A204.1 (cell line): Measurements from ENCODE around the gene CCDC33.

Source experiments
- FAIRE-seq: peaks from 2 replicates; lab custom pipeline; 2012; peaks lifted over from hg19 to GRCh38; lab: Jason Lieb, UNC

The CCDC33 gene

GRCh38 chr15:74365598-74366445 is 129.7 kb downstream of the CCDC33 start:
- FAIRE-seq = no peak

- FAIRE-seq = no peak
Observed at GRCh38 chr15:74367296-74367854, 131.2 kb downstream of the CCDC33 start, which contains the start of gene CYP11A1. TSS of gene CYP11A1 (minus strand) at chr15:74367646. CDS start at chr15:74367585, 61 bp downstream.

GRCh38 chr15:74368121-74368520 is 132.0 kb downstream of the CCDC33 start:
- FAIRE-seq = no peak

DNA sequence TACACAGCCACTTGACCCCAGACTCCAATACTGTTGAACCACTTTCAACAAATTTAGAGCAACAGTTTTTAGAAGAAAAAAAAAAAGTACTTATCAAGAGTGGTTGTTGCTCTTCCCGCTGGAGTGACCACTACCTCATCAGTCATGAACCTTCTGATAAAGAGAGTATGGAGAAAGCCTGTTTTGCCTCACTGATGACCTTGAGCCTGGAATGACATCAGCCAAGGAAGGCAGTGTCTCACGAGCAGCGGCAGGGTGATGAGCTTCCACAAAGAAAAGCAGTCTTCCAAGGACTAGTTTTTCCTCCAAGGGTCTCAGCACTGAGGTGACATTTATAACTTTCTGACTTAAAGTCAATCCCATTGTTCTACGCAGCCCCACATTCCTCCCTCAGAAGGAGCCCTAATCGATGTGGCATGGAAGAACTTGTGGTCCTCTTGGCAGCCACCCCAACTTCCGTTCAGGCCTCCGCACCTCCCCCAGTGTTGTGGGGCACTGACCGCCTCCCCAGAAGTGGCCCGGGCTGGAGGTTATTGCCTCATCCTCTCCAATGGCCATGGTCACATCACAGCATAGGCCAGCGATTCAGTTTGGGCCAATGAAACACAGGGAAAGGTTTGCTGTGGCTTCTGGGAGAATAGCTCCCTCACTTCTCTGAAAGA is 133.1 kb downstream of the CCDC33 start:
- FAIRE-seq = no peak

- FAIRE-seq = no peak
Observed at GRCh38 chr15:74369756-74370155, 133.6 kb downstream of the CCDC33 start.

DNA sequence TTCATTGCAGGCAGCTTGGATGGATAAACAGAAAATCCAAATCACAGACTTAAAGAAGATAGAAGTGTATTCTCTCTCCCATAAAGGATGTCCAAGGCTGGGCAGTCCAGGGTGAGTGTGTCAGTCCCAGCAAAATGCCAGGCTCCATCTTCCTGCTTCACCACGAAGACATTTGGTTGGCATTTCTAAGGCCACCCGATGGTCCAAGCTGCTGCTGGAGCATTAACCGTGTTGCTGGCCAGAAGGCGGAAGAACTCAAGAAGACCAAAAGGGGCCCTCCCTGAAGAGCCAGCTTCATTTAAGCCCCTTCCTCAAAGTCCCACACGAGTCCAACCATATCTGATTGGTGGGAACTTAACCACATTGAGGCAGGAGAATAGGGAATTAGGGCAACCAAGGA is 134.3 kb downstream of the CCDC33 start:
- no peak for FAIRE-seq

DNA sequence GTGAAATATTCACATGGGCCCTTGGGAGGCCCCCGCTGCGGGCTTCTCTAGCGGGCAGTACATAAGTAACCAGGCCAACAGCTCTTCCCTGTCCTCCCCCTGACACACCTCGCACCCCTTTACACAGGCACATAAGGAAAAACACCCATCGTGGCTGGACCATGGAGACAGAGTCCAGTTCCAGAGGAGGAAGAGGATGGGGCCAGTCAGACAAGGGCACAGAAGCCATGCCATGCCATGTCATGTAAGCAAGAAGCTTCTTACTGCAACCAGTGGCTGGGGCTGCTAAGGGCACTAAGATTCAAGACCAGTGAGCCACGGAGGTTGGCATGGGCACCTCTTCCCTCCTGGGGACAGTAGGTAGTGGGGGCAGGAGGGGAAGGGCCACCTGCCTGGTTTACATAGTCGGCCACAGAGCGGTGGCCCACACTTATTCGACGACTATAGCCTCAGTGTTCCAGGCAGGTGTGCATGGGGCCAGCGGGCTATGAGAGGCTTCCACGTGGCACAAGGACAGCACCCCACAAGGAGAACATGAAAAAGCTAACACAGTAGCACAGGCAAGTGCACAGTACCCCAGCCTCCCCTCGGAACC is 137.0 kb downstream of the CCDC33 start:
- no peak for FAIRE-seq

GRCh38 chr15:74373731-74374647 is 137.9 kb downstream of the CCDC33 start:
- no peak for FAIRE-seq

DNA sequence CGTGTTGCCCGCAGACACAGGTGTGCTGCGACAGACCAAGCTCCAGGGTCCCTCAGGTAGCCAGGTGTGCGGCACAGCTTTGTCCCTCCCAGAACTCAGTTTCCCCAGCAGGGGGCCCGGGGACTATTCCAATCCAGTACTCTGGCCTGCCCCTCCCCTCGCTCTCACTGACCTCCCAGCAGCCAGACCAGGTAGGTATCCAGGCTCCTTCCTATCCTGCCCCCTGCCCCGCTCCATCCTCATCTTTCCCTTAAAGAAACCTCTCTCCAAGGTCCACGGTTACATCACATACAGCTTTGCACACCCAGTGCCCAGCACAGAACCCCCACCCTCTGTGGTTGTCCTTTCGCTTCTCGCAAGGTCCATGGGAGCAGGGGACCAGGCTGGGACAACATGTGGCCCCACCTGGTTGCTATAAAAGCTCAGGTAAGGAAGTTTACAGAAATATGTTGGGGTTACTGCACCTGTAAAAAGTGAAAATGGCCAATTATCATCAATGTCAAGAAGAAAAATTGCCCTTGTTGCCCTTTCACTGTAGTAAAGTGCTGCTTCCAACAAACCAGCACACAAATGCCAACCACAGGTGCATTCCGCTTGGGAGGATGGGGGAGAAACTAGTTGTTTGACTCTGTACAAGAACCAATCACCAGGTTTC is 138.6 kb downstream of the CCDC33 start:
- no peak for FAIRE-seq

DNA sequence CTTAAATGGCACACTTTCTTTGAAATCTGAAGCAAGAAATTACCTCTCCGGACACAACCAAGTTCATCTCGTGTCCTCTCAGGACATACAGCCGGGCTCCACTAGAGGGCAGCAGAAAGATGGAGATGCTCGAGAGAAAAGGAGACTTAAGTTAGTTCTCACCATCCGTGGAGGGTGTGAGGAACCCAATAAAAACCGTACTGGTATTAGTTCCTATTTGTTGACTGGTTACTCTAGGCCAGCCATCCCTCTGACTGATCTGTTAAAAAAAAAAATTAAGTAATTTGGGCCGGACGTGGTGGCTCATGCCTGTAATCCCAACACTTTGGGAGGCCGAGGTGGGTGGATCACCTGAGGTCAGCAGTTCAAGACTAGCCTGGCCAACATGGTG is 139.2 kb downstream of the CCDC33 start:
- FAIRE-seq = peak; percentile 47

GRCh38 chr15:74376226-74376625 is 140.1 kb downstream of the CCDC33 start:
- no peak for FAIRE-seq

GRCh38 chr15:74376825-74377581 is 140.9 kb downstream of the CCDC33 start:
- FAIRE-seq = no peak

DNA sequence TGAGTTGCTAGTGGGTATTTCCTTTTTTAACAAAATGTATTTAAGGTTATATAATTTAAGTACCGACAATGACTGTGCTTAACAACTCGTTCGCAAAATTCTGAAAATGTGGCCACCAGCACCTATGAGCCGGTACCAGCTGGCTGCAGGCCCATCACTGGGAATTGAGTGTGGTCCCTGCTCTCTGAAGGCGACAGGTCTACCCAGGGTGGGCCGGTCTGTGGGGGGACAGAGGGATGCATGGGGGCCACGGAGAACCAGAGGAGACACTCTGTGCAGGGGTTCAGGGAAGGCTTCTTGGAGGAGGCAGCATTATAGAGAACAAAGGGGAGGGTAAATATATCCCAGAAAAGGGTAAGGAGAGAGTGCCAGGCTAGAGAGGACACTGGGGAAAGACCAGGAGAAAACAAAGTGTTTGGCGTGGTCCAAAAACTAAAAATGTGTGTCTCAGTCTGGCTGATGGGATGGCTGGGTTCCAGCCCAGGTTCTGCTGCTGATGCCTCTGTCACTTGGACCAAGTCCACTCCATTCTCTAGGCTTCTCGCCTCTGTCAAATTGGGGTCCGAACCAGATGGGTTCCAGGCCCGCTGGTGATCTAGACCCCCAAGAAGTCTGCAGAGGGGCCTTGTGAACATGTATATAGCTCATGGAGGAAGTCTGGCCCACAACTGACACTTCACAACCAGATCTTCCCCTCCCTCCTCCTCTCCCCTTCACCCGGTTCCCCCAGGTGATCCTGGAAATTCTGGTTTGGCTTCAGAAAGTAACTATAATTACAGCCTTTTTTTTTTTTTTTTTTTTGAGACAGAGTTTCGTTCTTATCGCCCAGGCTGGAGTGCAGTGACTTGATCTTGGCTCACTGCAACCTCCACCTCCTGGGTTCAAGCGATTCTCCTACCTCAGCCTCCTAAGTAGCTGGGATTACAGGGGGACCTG is 142.0 kb downstream of the CCDC33 start:
- no peak for FAIRE-seq

- no peak for FAIRE-seq
Observed at GRCh38 chr15:74378848-74379247, 142.7 kb downstream of the CCDC33 start.

GRCh38 chr15:74380361-74381189 is 144.4 kb downstream of the CCDC33 start:
- no peak for FAIRE-seq

DNA sequence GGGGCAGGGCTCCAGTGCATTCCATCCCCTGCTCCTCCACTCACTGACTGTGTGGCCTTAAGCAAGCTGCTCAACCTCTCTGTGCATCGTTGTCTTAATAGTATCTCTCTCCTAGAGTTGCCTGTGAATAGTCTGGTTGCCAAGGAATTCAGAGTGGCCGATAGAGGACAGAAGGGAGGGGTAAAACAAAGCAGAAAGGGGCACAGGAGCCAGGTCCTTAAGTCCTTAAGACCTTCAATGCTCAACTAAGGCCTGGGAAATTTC is 145.0 kb downstream of the CCDC33 start:
- no peak for FAIRE-seq

DNA sequence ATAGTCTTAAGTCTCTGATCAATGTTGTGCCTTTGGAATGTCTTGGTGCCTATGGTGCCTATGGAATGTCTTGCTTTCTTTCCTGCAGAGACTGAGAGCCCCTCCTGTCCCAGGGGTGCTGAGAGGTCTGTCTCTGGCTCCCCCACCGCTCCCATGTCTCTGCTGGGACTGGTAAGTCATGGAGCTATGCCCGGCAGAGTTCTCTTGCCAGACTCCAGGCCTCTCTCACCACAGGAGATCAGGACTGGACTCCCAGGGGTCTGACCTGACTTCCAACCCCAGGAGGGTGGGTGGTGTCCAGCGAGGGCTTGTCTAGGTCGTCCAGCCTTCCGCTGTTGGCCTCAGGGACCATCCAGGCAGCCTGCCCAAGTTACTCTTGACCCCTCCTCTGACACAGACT is 145.4 kb downstream of the CCDC33 start:
- FAIRE-seq = no peak

DNA sequence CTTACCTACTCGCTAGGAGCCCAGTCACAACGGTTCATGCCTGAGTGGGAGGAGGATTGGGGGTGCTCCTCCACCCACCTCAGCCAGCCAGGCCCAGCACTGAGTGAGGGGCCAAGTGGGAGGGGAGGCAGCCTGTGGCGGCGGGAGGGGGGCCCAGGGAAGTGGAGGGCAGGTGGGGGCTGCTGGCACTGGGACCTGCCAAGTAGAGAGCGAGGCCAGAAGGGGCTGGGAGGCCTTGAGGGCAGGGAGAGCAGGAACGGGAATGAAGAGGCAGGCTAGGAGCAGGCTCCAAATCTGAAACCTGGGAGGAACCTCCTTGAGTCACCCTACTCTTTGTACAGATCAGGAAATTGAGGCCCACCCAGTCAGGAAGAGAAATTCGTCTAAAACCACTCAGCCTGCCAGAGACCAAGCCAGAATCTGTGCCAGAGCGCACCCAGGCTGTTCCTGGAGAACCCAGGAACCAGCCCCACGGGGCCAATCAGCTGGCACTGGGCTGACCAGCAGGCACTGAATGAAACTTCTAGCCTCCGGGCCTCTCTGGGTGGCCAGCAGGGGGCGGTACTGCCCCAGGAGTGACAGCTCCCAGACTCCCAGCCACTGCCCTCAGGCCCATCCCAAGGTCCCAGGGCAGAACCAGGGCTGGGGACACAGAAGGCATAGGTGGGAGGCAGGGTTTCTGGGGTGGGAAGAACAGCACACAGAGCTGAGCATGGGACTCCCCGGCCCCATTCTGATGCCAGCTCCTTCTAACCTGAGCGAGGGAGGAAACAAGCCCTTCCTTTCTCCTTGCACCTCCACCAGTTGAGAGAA is 146.1 kb downstream of the CCDC33 start:
- FAIRE-seq = no peak
